Peyer's patch (tissue), 4 donors: Measurements from ENCODE around the gene SMAD5. TPM values are rescaled to one million over a fixed set of nuclear protein-coding genes. Genes with fewer than 3 reads are reported as not detected.
A peak's percentile ranks its signal among the peaks of the same experiment; 100 is the strongest.

ENCODE experiments used
- DNase-seq, 3 donors: peaks; one replicate each; pipeline ENCODE4 v3.0.0-alpha.2; 2017 to 2019
- H3K27ac ChIP-seq, 4 donors: fragments of 200-600 bp; sonication (generic); one replicate each; pipeline ENCODE4 v1.5.1; 2016 to 2019
- H3K27me3 ChIP-seq, 2 donors: fragments of 200-600 bp; sonication (generic); one replicate each; pipeline ENCODE4 v1.5.1; 2019
- H3K36me3 ChIP-seq, 3 donors: fragments of 200-600 bp; sonication (generic); one replicate each; pipeline ENCODE4 v1.5.1; 2016 to 2019
- H3K4me1 ChIP-seq, 4 donors: fragments of 200-600 bp; sonication (generic); one replicate each; pipeline ENCODE4 v1.5.1; 2016 to 2019
- H3K4me3 ChIP-seq, 4 donors: fragments of 200-600 bp; sonication (generic); 1 replicate in 3 of 4; 2 replicates in 1 of 4; pipeline ENCODE4 v1.5.1; 2016 to 2019; ENCODE audit warnings: mild to moderate bottlenecking in 1 of 4
- H3K9me3 ChIP-seq, 4 donors: fragments of 200-600 bp; sonication (generic); one replicate each; pipeline ENCODE4 v1.5.1; 2016 to 2019; ENCODE audit warnings: mild to moderate bottlenecking in 1 of 4
- POLR2A ChIP-seq, 2 donors: fragments of 450-650 bp; IDR thresholded peaks; one replicate each; pipeline ENCODE4 v1.5.1; 2017; ENCODE audit warnings: antibody characterized with exemption in 2 of 2, mild to moderate bottlenecking in 2 of 2, moderate library complexity in 2 of 2
- total RNA-seq, 4 donors: library from RNA; depleted of rRNA; stranded (reverse); fragments of >200 nt; gene quantifications; one replicate each; pipeline ENCODE4 v1.1.0, GENCODE V29; 2016
- TF ChIP-seq, protein P1 (sequence below), 6 experiments: fragments of 450-650 bp in 4 of 6; fragments of 200-600 bp in 2 of 6; sonication (generic) in 1 of 6; IDR thresholded peaks; one replicate each; pipeline ENCODE4 v1.5.1; 2017 to 2019; ENCODE audit warnings: antibody characterized with exemption in 6 of 6, mild to moderate bottlenecking in 3 of 6, moderate library complexity in 1 of 6

Gene SMAD5
- total RNA-seq, 4 donors from 2014 or later: 20.0 to 31.4 (median 23.7) TPM

DNA sequence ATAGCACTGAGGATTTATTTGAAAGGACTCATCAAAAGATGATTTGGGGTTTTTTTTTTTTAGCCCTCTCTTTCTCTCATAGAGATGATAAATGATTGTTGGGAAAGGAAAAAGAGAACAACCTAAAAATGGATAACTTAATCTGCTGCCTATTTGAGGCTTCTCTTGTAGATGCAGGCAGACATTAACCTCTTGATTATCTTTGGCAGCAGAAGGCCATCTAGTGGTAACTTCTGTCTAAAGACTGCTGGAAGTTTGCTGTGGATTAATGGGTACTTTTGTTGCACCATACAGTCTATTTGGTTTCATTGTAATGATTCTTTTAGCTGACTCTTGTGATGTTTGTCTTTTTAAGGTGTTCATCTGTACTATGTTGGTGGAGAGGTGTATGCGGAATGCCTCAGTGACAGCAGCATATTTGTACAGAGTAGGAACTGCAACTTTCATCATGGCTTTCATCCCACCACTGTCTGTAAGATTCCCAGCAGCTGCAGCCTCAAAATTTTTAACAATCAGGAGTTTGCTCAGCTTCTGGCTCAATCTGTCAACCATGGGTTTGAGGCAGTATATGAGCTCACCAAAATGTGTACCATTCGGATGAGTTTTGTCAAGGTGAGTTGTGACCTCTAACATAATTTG, 41.5 kb downstream of the SMAD5 start:
- H3K9me3 ChIP-seq: no peaks in the 10 kb centered on the region
- no peak for TF ChIP-seq POLR2A (IDR thresholded peaks at IDR 0.05)
- TF ChIP-seq, protein P1, sequence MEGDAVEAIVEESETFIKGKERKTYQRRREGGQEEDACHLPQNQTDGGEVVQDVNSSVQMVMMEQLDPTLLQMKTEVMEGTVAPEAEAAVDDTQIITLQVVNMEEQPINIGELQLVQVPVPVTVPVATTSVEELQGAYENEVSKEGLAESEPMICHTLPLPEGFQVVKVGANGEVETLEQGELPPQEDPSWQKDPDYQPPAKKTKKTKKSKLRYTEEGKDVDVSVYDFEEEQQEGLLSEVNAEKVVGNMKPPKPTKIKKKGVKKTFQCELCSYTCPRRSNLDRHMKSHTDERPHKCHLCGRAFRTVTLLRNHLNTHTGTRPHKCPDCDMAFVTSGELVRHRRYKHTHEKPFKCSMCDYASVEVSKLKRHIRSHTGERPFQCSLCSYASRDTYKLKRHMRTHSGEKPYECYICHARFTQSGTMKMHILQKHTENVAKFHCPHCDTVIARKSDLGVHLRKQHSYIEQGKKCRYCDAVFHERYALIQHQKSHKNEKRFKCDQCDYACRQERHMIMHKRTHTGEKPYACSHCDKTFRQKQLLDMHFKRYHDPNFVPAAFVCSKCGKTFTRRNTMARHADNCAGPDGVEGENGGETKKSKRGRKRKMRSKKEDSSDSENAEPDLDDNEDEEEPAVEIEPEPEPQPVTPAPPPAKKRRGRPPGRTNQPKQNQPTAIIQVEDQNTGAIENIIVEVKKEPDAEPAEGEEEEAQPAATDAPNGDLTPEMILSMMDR (IDR thresholded peaks at IDR 0.05): peak in 4 of 6 experiments; percentile 26 to 81 (median 78)
- DNase-seq: no peak
- no peak overlapping the region for H3K4me3 ChIP-seq
- no peaks in the 10 kb centered on the region for H3K27me3 ChIP-seq
- peaks cover 0 to 27% (median 0%) of the 10 kb centered on the region in 3 donors for H3K36me3 ChIP-seq
- H3K27ac ChIP-seq: no peak overlapping the region
- no peaks in the 10 kb centered on the region for H3K4me1 ChIP-seq

- no peak overlapping the region for H3K4me3 ChIP-seq
- H3K36me3 ChIP-seq: peaks cover 0 to 13% (median 0%) of the 10 kb centered on the region in 3 donors
- TF ChIP-seq POLR2A (IDR thresholded peaks at IDR 0.05): no peak
- TF ChIP-seq, protein P1 (IDR thresholded peaks at IDR 0.05): no peak
- no peak overlapping the region for H3K27ac ChIP-seq
- H3K9me3 ChIP-seq: no peaks in the 10 kb centered on the region
- peaks cover 0 to 9% (median 0%) of the 10 kb centered on the region in 4 donors for H3K4me1 ChIP-seq
- DNase-seq: no peak
- no peaks in the 10 kb centered on the region for H3K27me3 ChIP-seq
These were observed 50.0 kb downstream of the SMAD5 start for GRCh38 chr5:136182618-136183017.

DNA sequence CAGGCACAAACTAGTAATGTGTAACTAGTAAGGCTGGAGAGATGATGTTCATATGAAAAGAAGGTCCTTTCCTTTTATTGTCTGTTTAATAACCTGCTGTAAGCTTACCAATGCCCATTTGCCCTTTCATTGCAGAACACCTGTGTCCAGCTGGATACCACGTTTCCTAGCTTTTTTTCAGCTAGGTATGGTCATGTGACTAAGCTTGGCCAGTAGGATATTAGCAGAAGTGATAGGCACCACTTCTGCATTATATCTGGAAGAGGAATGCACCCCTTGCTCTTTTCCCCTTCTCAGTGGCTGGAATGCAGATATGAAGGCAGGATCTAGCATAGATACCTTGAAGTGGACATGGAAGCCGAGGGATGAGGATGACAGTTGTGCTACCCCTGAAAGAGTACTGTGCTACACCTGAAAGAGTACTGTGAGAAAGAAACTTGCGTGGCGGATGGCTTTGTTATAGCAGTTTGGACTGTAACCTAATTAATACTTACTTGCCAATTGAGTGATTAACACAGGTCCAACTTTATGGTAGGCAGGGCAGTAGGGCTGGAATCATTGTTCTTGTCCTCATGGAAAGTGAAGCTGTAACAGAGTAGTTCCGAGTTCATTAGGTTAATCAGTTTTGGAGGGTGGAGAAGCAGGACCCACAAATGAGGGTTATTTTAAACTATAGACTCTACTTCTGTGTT, 53.5 kb downstream of the SMAD5 start:
- Histone ChIP-seq H3K36me3 (no peaks in the 10 kb centered on the region), H3K9me3 (no peaks in the 10 kb centered on the region), H3K27ac (peak overlapping the region in 2 of 4 donors; percentile 40 to 47), H3K27me3 (no peaks in the 10 kb centered on the region), H3K4me1 (peaks cover 0 to 37% (median 0%) of the 10 kb centered on the region in 4 donors), H3K4me3 (no peak overlapping the region)
- no peak for DNase-seq
- TF ChIP-seq, protein P1 (IDR thresholded peaks at IDR 0.05): peak in 2 of 6 experiments; percentile 18 to 20
- TF ChIP-seq POLR2A (IDR thresholded peaks at IDR 0.05): no peak

GRCh38 chr5:136186796-136187195, 54.2 kb downstream of the SMAD5 start:
- no peak for TF ChIP-seq POLR2A (IDR thresholded peaks at IDR 0.05)
- TF ChIP-seq, protein P1 (IDR thresholded peaks at IDR 0.05): peak in 2 of 6 experiments; percentile 34 to 44
- H3K36me3 ChIP-seq: no peaks in the 10 kb centered on the region
- peak overlapping the region in 2 of 4 donors; percentile 47 to 64 for H3K27ac ChIP-seq
- no peak overlapping the region for H3K4me3 ChIP-seq
- H3K27me3 ChIP-seq: no peaks in the 10 kb centered on the region
- peaks cover 0 to 1% (median 0%) of the 10 kb centered on the region in 4 donors for H3K9me3 ChIP-seq
- peaks cover 0 to 43% (median 0%) of the 10 kb centered on the region in 4 donors for H3K4me1 ChIP-seq
- no peak for DNase-seq

DNA sequence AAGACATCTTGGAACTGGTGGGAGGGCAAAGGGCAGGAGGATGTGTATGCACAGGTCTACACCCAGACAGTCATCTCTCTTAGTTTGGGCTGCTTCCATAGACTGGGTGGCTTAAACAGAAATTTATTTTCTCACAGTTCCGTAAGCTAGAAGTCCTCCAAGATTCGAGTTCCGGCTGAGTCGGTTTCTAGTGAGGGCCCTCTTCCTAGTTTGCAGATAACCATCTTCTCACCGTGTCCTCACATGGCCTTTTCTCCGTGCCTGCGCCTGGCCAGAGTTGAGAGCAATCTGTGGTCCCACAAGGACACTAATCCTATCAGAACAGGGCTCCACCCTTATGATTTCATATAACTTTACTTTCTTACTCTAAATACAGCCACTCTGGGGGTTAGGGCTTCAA, 56.2 kb downstream of the SMAD5 start:
- Histone ChIP-seq H3K4me1 (peaks cover 0 to 64% (median 3%) of the 10 kb centered on the region in 4 donors), H3K27ac (no peak overlapping the region), H3K36me3 (no peaks in the 10 kb centered on the region), H3K9me3 (peaks cover 0 to 7% (median 0%) of the 10 kb centered on the region in 4 donors), H3K27me3 (no peaks in the 10 kb centered on the region), H3K4me3 (no peak overlapping the region)
- no peak for DNase-seq
- TF ChIP-seq, protein P1 (IDR thresholded peaks at IDR 0.05): no peak
- TF ChIP-seq POLR2A (IDR thresholded peaks at IDR 0.05): no peak
